HepG2 (cell line): ENCODE results near the gene GPR39. TPM values are rescaled to one million over a fixed set of nuclear protein-coding genes. Genes with fewer than 3 reads are reported as not detected.

Experiments
- ATAC-seq: fragments of 200-7000 bp; cut with Tn5 transposase; 3 replicates; pipeline ENCODE4 v1.9.1; 2020; ENCODE audit warnings: mild to moderate bottlenecking, moderate library complexity
- BruUV-seq: library from RNA; stranded (reverse); fragments of 400-500 nt; replicated peaks from 2 replicates; lab custom pipeline; 2021; lab: Mats Ljungman, UMichigan
- CTCF ChIA-PET: fragments of 300-600 bp; formaldehyde crosslinking; extraction: SDS; loops from one replicate; lab custom pipeline; 2021; ENCODE audit warnings: low total read pairs, inconsistent platforms, low intra/inter-chr PET ratio; lab: Yijun Ruan, JAX
- POLR2A ChIA-PET: fragments of 350-600 bp; sonication (Branson Sonifier 250); formaldehyde crosslinking; loops from one replicate; lab custom pipeline; 2020; ENCODE audit warnings: antibody characterized with exemption, inconsistent platforms; lab: Yijun Ruan, JAX
- DNase-seq: peaks from one replicate; pipeline ENCODE4 v3.0.0-alpha.2; 2015; ENCODE audit warnings: low spot score
- FAIRE-seq: peaks from 3 replicates; lab custom pipeline; 2011; peaks lifted over from hg19 to GRCh38; lab: Jason Lieb, UNC
- H2AFZ ChIP-seq: one replicate; pipeline ENCODE4 v1.6.1; 2011; ENCODE audit warnings: low read length, inconsistent platforms
- H3K27ac ChIP-seq: fragments of 300-600 bp; 3 replicates; pipeline ENCODE4 v1.8.0; 2011; ENCODE audit warnings: mixed run types, mild to moderate bottlenecking, mixed read lengths, low read length, inconsistent platforms; ENCODE audit not compliant: insufficient read depth; ENCODE audit errors: extremely low read length
- H3K27me3 ChIP-seq, 2 experiments: fragments of 200-600 bp in 1 of 2; 2 replicates in 1 of 2; 3 replicates in 1 of 2; pipeline versions ENCODE4 v1.6.0 to v1.8.0; 2011; ENCODE audit warnings: low read length in 2 of 2, mild to moderate bottlenecking in 2 of 2, moderate library complexity in 2 of 2, inconsistent platforms in 1 of 2; ENCODE audit not compliant: insufficient read depth in 2 of 2, control insufficient read depth in 1 of 2
- H3K36me3 ChIP-seq, 2 experiments: fragments of 200-600 bp in 1 of 2; replicated peaks in 1 of 2; 2 replicates in 1 of 2; 3 replicates in 1 of 2; pipeline versions ENCODE4 v1.5.1 to v1.8.0; 2011; ENCODE audit warnings: low read length in 2 of 2, inconsistent platforms in 1 of 2; ENCODE audit not compliant: insufficient read depth in 2 of 2, control insufficient read depth in 1 of 2
- H3K4me1 ChIP-seq: 2 replicates; pipeline ENCODE4 v1.5.1; 2012; ENCODE audit warnings: low read length, inconsistent platforms; ENCODE audit not compliant: insufficient read depth
- H3K4me2 ChIP-seq: 2 replicates; pipeline ENCODE4 v1.6.0; 2011; ENCODE audit warnings: low read depth, low read length, inconsistent platforms
- H3K4me3 ChIP-seq, 3 experiments: fragments of 200-600 bp in 1 of 3; sonication (generic), shearing (Covaris generic) in 1 of 3; replicated peaks in 1 of 3; 2 replicates each; pipeline ENCODE4 v1.5.1; 2011 to 2016; ENCODE audit warnings: low read length in 3 of 3, inconsistent platforms in 2 of 3, low read depth in 2 of 3, mild to moderate bottlenecking in 2 of 3, control low read depth in 1 of 3, mixed read lengths in 1 of 3; ENCODE audit not compliant: insufficient read depth in 1 of 3
- H3K79me2 ChIP-seq: one replicate; pipeline ENCODE4 v1.6.1; 2011; ENCODE audit warnings: low read length, inconsistent platforms; ENCODE audit not compliant: insufficient read depth
- H3K9ac ChIP-seq: 2 replicates; pipeline ENCODE4 v1.6.0; 2011; ENCODE audit warnings: mild to moderate bottlenecking, low read depth, low read length, inconsistent platforms; ENCODE audit not compliant: insufficient read depth
- H3K9me3 ChIP-seq: 2 replicates; pipeline ENCODE4 v1.5.1; 2012; ENCODE audit warnings: mild to moderate bottlenecking, low read length
- H4K20me1 ChIP-seq: 2 replicates; pipeline ENCODE4 v1.6.0; 2011; ENCODE audit warnings: inconsistent platforms, mild to moderate bottlenecking, low read length, moderate library complexity; ENCODE audit not compliant: insufficient read depth
- AGO2 ChIP-seq: fragments of 200-400 bp; formaldehyde crosslinking; optimal IDR thresholded peaks from 2 replicates; pipeline ENCODE3; 2017; ENCODE audit warnings: mild to moderate bottlenecking, low read depth, low read length, moderate library complexity
- GLMP ChIP-seq: sonication (generic); formaldehyde crosslinking; IDR thresholded peaks from 2 replicates; pipeline ENCODE4 v1.9.0; 2021; ENCODE audit warnings: missing genetic modification reagents, mild to moderate bottlenecking, borderline replicate concordance
- HMG20A ChIP-seq: IDR thresholded peaks from 2 replicates; pipeline ENCODE4 v1.6.1; 2016; ENCODE audit warnings: borderline replicate concordance
- KDM4B ChIP-seq: sonication (generic); formaldehyde crosslinking; IDR thresholded peaks from 2 replicates; pipeline ENCODE4 v1.4.0; 2020; ENCODE audit warnings: missing genetic modification reagents
- MYC ChIP-seq: sonication (generic); formaldehyde crosslinking; IDR thresholded peaks from 2 replicates; pipeline ENCODE4 v1.9.0; 2021; ENCODE audit warnings: missing genetic modification reagents, borderline replicate concordance
- PAWR ChIP-seq: sonication (generic); formaldehyde crosslinking; IDR thresholded peaks from 2 replicates; pipeline ENCODE4 v1.4.0; 2020; ENCODE audit warnings: missing genetic modification reagents, mild to moderate bottlenecking, borderline replicate concordance
- SKI ChIP-seq: fragments of 450-650 bp; IDR thresholded peaks from one replicate; pipeline ENCODE4 v1.6.1; 2018; ENCODE audit warnings: mild to moderate bottlenecking; ENCODE audit not compliant: partially characterized antibody
- SNRNP70 ChIP-seq: fragments of 200-400 bp; formaldehyde crosslinking; IDR thresholded peaks from 2 replicates; pipeline ENCODE4 v1.6.1; 2017; ENCODE audit warnings: mild to moderate bottlenecking, low read depth, low read length, moderate library complexity
- TBP ChIP-seq: sonication (generic); formaldehyde crosslinking; IDR thresholded peaks from 2 replicates; pipeline ENCODE4 v1.5.0; 2020; ENCODE audit warnings: missing genetic modification reagents
- TOPORS ChIP-seq: sonication (generic); formaldehyde crosslinking; IDR thresholded peaks from 2 replicates; pipeline ENCODE4 v1.8.0; 2023; ENCODE audit warnings: mild to moderate bottlenecking, missing genetic modification reagents
- ZBTB21 ChIP-seq: sonication (generic); formaldehyde crosslinking; IDR thresholded peaks from 2 replicates; pipeline ENCODE4 v1.4.0; 2020; ENCODE audit warnings: missing genetic modification reagents
- ZBTB49 ChIP-seq: sonication (generic); formaldehyde crosslinking; IDR thresholded peaks from 2 replicates; pipeline ENCODE4 v1.4.0; 2020; ENCODE audit warnings: missing genetic modification reagents, borderline replicate concordance
- ZNF557 ChIP-seq: sonication (generic); formaldehyde crosslinking; IDR thresholded peaks from 2 replicates; pipeline ENCODE4 v1.4.0; 2020; ENCODE audit warnings: missing genetic modification reagents
- ZNF589 ChIP-seq: sonication (generic); formaldehyde crosslinking; conservative IDR thresholded peaks from 2 replicates; pipeline ENCODE4 v1.8.0; 2022; ENCODE audit warnings: mild to moderate bottlenecking, moderate library complexity, missing genetic modification reagents
- ZNF660 ChIP-seq: sonication (generic); formaldehyde crosslinking; IDR thresholded peaks from 2 replicates; pipeline ENCODE4 v1.5.1; 2020; ENCODE audit warnings: mild to moderate bottlenecking, low read depth, missing genetic modification reagents, borderline replicate concordance
- ZNF775 ChIP-seq: sonication (generic); formaldehyde crosslinking; IDR thresholded peaks from 2 replicates; pipeline ENCODE4 v1.4.0; 2020; ENCODE audit warnings: missing genetic modification reagents, mild to moderate bottlenecking, moderate library complexity, borderline replicate concordance
- WGBS: methylation state at CpG from one replicate; pipeline ENCODE4 v1.1.6; 2017; ENCODE audit warnings: low lambda C conversion rate; 5-methylcytosine and 5-hydroxymethylcytosine counted together
- in situ Hi-C: cut with HindIII; loops from 2 replicates; pipeline ENCODE4 v1.10.0; 2017; ENCODE audit warnings: low pct_unique_long_range_greater_than_20kb; ENCODE audit not compliant: extremely low pct_ligation_motif_present
- intact Hi-C: fragments of 100-400 bp; cut with micrococcal nuclease; formaldehyde crosslinking; loops from one replicate; pipeline ENCODE4 v1.10.0; 2022; ENCODE audit not compliant: unreplicated experiment
- polyA plus RNA-seq, 8 experiments: library from polyadenylated mRNA; depleted of rRNA in 3 of 8; stranded (reverse) in 7 of 8; unstranded in 1 of 8; fragments of >200 nt; fragmentation: Illumina TruSeq in 4 of 8; extraction: Trizol in 4 of 8; gene quantifications; 2 replicates each; pipeline versions ENCODE4 v1.2.1 to v1.2.3, GENCODE V29; 2011 to 2016; ENCODE audit warnings: low read depth in 4 of 8, missing spikeins in 1 of 8, mixed read lengths in 1 of 8; ENCODE audit not compliant: insufficient read depth in 1 of 8
- total RNA-seq, 5 experiments: library from RNA; depleted of rRNA; stranded (reverse); fragments of >200 nt; fragmentation: Illumina TruSeq; extraction: Trizol; gene quantifications; 2 replicates each; pipeline ENCODE4 v1.2.3, GENCODE V29; 2016; ENCODE audit warnings: low read depth in 1 of 5

Gene GPR39
- total and polyA plus RNA-seq, 2 of the 13 experiments (the other 11 are each of a cell fraction or from before 2014, with no cell fraction given) = 0.16 to 0.62 TPM

- Histone ChIP-seq H3K9ac (no peak overlapping the region), H3K27me3 (no peaks in the 10 kb centered on the region), H3K36me3 (no peaks in the 10 kb centered on the region), H3K9me3 (peaks cover 10% of the 10 kb centered on the region), H4K20me1 (no peaks in the 10 kb centered on the region), H3K4me2 (no peak overlapping the region)
- 12% methylated on average over 2 of the region's 2 CpGs for WGBS
- BruUV-seq = no TSS peak
- no peak for DNase-seq
- POLR2A ChIA-PET = no interaction called here
- CTCF ChIA-PET = no interaction called here
- TF ChIP-seq TBP (CRISPR knock-in tag) = no peak
- TF ChIP-seq TOPORS (CRISPR knock-in tag) = no peak
- TF ChIP-seq, all 625 proteins: peak for 0
- Histone ChIP-seq H3K79me2 (no peaks in the 10 kb centered on the region), H3K4me3 (no peak overlapping the region), H3K4me1 (peaks cover 19% of the 10 kb centered on the region), H3K27ac (no peak overlapping the region), H2AFZ (no peak overlapping the region)
- ATAC-seq = no peak
- intact Hi-C loops (no loop called here), in situ Hi-C loops (no loop called here)
- no peak for FAIRE-seq
Measured at GRCh38 chr2:132429351-132429750, 12.7 kb downstream of the GPR39 start.

GRCh38 chr2:132429941-132430573, 13.5 kb downstream of the GPR39 start:
- intact Hi-C loops (no loop called here), in situ Hi-C loops (no loop called here)
- H3K79me2 ChIP-seq = no peaks in the 10 kb centered on the region
- WGBS = 10% methylated on average over 2 of the region's 2 CpGs
- ATAC-seq = no peak
- no peak for FAIRE-seq
- H3K27me3 ChIP-seq = no peaks in the 10 kb centered on the region
- no peaks in the 10 kb centered on the region for H3K36me3 ChIP-seq
- CTCF ChIA-PET = no interaction called here
- no peak overlapping the region for H3K4me3 ChIP-seq
- H3K9ac ChIP-seq = no peak overlapping the region
- BruUV-seq = no TSS peak
- peaks cover 12% of the 10 kb centered on the region for H3K4me1 ChIP-seq
- H4K20me1 ChIP-seq = no peaks in the 10 kb centered on the region
- no peak for DNase-seq
- peaks cover 10% of the 10 kb centered on the region for H3K9me3 ChIP-seq
- no peak overlapping the region for H3K4me2 ChIP-seq
- H3K27ac ChIP-seq = no peak overlapping the region
- POLR2A ChIA-PET = no interaction called here
- no peak overlapping the region for H2AFZ ChIP-seq
- TF ChIP-seq ZBTB49 (CRISPR knock-in tag) = no peak
- TF ChIP-seq SNRNP70 = no peak
- no peak for TF ChIP-seq ZNF557 (CRISPR knock-in tag)
- TF ChIP-seq MYC (CRISPR knock-in tag) = no peak
- TF ChIP-seq AGO2 = no peak
- no peak for TF ChIP-seq SKI
- no peak for TF ChIP-seq GLMP
- no peak for TF ChIP-seq KDM4B (CRISPR knock-in tag)
- TF ChIP-seq PAWR (CRISPR knock-in tag) = no peak
- TF ChIP-seq ZBTB21 = no peak
- no peak for TF ChIP-seq ZNF775 (CRISPR knock-in tag)
- TF ChIP-seq ZNF660 = no peak
- no peak for TF ChIP-seq ZNF589 (CRISPR knock-in tag)
- no peak for TF ChIP-seq HMG20A (CRISPR knock-in tag)
